OCI-LY7 (cell line): Measurements from ENCODE around the gene TECTB.

ENCODE experiments used
- CTCF ChIP-seq: fragments of 200-600 bp; sonication (generic); conservative IDR thresholded peaks from 2 replicates; pipeline ENCODE4 v1.5.1; 2014; ENCODE audit warnings: mild to moderate bottlenecking, antibody characterized with exemption, low read length, moderate library complexity, mixed read lengths
- EZH2phosphoT487 ChIP-seq: fragments of 200-600 bp; sonication (generic); IDR thresholded peaks from 2 replicates; pipeline ENCODE4 v1.6.1; 2018; ENCODE audit warnings: low read depth, borderline replicate concordance, mild to moderate bottlenecking, mixed run types, antibody characterized with exemption, low read length, moderate library complexity, mixed read lengths

- TF ChIP-seq CTCF: no peak
- TF ChIP-seq EZH2phosphoT487: no peak
These were observed 52.7 kb downstream of the TECTB start for GRCh38 chr10:112335868-112336265.
